ENCODE data around the gene SCYL2.
"Not testable (repeated sequence)": the region's sequence is repeated elsewhere in the genome, so short reads cannot be mapped to it uniquely, and the experiment has no call there.

Gene SCYL2

GRCh38 chr12:100332852-100333251 is 65.9 kb downstream of the SCYL2 start:
- Histone ChIP-seq H3K27me3 (no peaks in the 10 kb centered on the region), H3K4me1 (ENCODE audit: control insufficient read depth in 1 of 2, insufficient read depth in 1 of 2, low read depth in 1 of 2, low read length in 1 of 2) (no peaks in the 10 kb centered on the region), H3K4me3 (ENCODE audit: low read depth in 1 of 2, low read length in 1 of 2) (no peak overlapping the region), H3K36me3 (peaks cover 93% of the 10 kb centered on the region), H3K27ac (no peak overlapping the region), H3K9me3 (no peaks in the 10 kb centered on the region)
- TF ChIP-seq, protein P1, sequence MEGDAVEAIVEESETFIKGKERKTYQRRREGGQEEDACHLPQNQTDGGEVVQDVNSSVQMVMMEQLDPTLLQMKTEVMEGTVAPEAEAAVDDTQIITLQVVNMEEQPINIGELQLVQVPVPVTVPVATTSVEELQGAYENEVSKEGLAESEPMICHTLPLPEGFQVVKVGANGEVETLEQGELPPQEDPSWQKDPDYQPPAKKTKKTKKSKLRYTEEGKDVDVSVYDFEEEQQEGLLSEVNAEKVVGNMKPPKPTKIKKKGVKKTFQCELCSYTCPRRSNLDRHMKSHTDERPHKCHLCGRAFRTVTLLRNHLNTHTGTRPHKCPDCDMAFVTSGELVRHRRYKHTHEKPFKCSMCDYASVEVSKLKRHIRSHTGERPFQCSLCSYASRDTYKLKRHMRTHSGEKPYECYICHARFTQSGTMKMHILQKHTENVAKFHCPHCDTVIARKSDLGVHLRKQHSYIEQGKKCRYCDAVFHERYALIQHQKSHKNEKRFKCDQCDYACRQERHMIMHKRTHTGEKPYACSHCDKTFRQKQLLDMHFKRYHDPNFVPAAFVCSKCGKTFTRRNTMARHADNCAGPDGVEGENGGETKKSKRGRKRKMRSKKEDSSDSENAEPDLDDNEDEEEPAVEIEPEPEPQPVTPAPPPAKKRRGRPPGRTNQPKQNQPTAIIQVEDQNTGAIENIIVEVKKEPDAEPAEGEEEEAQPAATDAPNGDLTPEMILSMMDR (IDR thresholded peaks at IDR 0.05) = no peak

- Histone ChIP-seq H3K4me1 (ENCODE audit: control insufficient read depth in 1 of 2, insufficient read depth in 1 of 2, low read depth in 1 of 2, low read length in 1 of 2) (no peaks in the 10 kb centered on the region), H3K27ac (no peak overlapping the region), H3K9me3 (no peaks in the 10 kb centered on the region), H3K4me3 (ENCODE audit: low read depth in 1 of 2, low read length in 1 of 2) (no peak overlapping the region), H3K27me3 (no peaks in the 10 kb centered on the region), H3K36me3 (peaks cover 77% of the 10 kb centered on the region)
- TF ChIP-seq, protein P1 (IDR thresholded peaks at IDR 0.05) = no peak
Measured at GRCh38 chr12:100337299-100337698, 70.3 kb downstream of the SCYL2 start.

GRCh38 chr12:100337727-100338126 is 70.8 kb downstream of the SCYL2 start:
- Histone ChIP-seq H3K36me3 (peaks cover 77% of the 10 kb centered on the region), H3K27ac (no peak overlapping the region), H3K9me3 (no peaks in the 10 kb centered on the region), H3K4me3 (ENCODE audit: low read depth in 1 of 2, low read length in 1 of 2) (no peak overlapping the region), H3K27me3 (no peaks in the 10 kb centered on the region), H3K4me1 (ENCODE audit: control insufficient read depth in 1 of 2, insufficient read depth in 1 of 2, low read depth in 1 of 2, low read length in 1 of 2) (no peaks in the 10 kb centered on the region)
- TF ChIP-seq, protein P1 (IDR thresholded peaks at IDR 0.05) = no peak

DNA sequence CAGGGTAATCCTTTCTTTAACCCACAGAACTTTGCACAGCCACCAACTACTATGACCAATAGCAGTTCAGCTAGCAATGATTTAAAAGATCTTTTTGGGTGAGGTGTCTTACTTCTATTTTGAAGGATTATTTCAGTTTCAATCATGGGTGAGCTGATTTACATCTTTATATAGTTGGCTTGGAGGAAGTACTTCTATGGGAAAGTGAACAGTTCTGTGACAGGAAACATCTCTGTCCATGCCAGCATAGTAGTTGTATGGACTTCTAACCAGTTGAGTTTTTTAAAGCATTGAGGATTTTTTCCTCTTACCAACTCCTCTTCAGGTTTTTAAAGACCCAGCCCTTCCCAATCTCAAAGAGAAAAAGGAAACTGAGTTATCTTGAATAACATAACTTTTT is 72.1 kb downstream of the SCYL2 start:
- H3K36me3 ChIP-seq = peaks cover 66% of the 10 kb centered on the region

DNA sequence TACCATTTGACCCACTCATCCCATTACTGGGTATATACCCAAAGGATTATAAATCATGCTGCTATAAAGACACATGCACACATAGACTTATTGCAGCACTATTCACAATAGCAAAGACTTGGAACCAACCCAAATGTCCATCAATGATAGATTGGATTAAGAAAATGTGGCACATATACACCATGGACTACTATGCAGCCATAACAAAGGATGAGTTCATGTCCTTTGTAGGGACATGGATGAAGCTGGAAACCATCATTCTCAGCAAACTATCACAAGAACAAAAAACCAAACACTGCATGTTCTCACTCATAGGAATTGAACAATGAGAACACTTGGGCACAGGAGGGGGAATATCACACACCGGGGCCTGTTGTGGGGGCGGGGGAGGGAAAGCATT is 75.9 kb downstream of the SCYL2 start:
- not testable (repeated sequence) for H3K27ac ChIP-seq; H3K9me3 ChIP-seq; H3K27me3 ChIP-seq; H3K4me3 ChIP-seq (ENCODE audit: low read depth in 1 of 2, low read length in 1 of 2); H3K4me1 ChIP-seq (ENCODE audit: control insufficient read depth in 1 of 2, insufficient read depth in 1 of 2, low read depth in 1 of 2, low read length in 1 of 2)
- peaks cover 27% of the 10 kb centered on the region for H3K36me3 ChIP-seq

More for the DNA sequence above, 72.1 kb downstream of the SCYL2 start:
- TF ChIP-seq, protein P1 (IDR thresholded peaks at IDR 0.05) = no peak
- H3K4me1 ChIP-seq (ENCODE audit: control insufficient read depth in 1 of 2, insufficient read depth in 1 of 2, low read depth in 1 of 2, low read length in 1 of 2) = no peaks in the 10 kb centered on the region
- H3K27me3 ChIP-seq = no peaks in the 10 kb centered on the region
- no peak overlapping the region for H3K4me3 ChIP-seq (ENCODE audit: low read depth in 1 of 2, low read length in 1 of 2)
- no peaks in the 10 kb centered on the region for H3K9me3 ChIP-seq
- H3K27ac ChIP-seq = no peak overlapping the region

GRCh38 chr12:100344351-100344750 is 77.4 kb downstream of the SCYL2 start:
- H3K4me3 ChIP-seq (ENCODE audit: low read depth in 1 of 2, low read length in 1 of 2); H3K27me3 ChIP-seq; H3K4me1 ChIP-seq (ENCODE audit: control insufficient read depth in 1 of 2, insufficient read depth in 1 of 2, low read depth in 1 of 2, low read length in 1 of 2); H3K9me3 ChIP-seq; H3K27ac ChIP-seq: not testable (repeated sequence)
- H3K36me3 ChIP-seq = peaks cover 13% of the 10 kb centered on the region

Measured in neutrophil (primary cell).